ENCODE results near the gene LTBP3. TPM values are rescaled to one million over a fixed set of nuclear protein-coding genes. Genes with fewer than 3 reads are reported as not detected.
A peak's percentile ranks its signal among the peaks of the same experiment; 100 is the strongest.

Gene LTBP3
- total and polyA plus RNA-seq, 2 of the 13 experiments (the other 11 are each of a cell fraction or from before 2014, with no cell fraction given) = 12.2 to 68.1 TPM

- no peak for TF ChIP-seq CSRNP2 (CRISPR knock-in tag; conservative IDR thresholded peaks at IDR 0.05; ENCODE audit: low read depth)
- TF ChIP-seq ZNF670 (CRISPR knock-in tag; IDR thresholded peaks at IDR 0.05; ENCODE audit: borderline replicate concordance) = no peak; the same call in 1 of the 2 replicates
- no peak for TF ChIP-seq SATB2 (CRISPR knock-in tag; IDR thresholded peaks at IDR 0.05)
- 0 out of 2 replicates have a peak, but pooled peaks have one; percentile 78 for TF ChIP-seq ZNF790 (CRISPR knock-in tag; IDR thresholded peaks at IDR 0.05; ENCODE audit: borderline replicate concordance)
- TF ChIP-seq ZFP41 (CRISPR knock-in tag; IDR thresholded peaks at IDR 0.05; ENCODE audit: borderline replicate concordance) = no peak
- TF ChIP-seq ZNF816 (CRISPR knock-in tag; IDR thresholded peaks at IDR 0.05; ENCODE audit: borderline replicate concordance) = no peak
- no peak for TF ChIP-seq SKI (IDR thresholded peaks at IDR 0.05; ENCODE audit: partially characterized antibody)
- no peak for TF ChIP-seq ZNF253 (CRISPR knock-in tag; IDR thresholded peaks at IDR 0.05; ENCODE audit: borderline replicate concordance)
- peak; percentile 96 for TF ChIP-seq ZFP91 (CRISPR knock-in tag; IDR thresholded peaks at IDR 0.05; ENCODE audit: borderline replicate concordance)
- TF ChIP-seq THAP7 (CRISPR knock-in tag; IDR thresholded peaks at IDR 0.05) = peak; percentile 87; the same call in 1 of the 2 replicates
- TF ChIP-seq GABPB1 (CRISPR knock-in tag; IDR thresholded peaks at IDR 0.05) = peak; percentile 100
- TF ChIP-seq ZFP37 (CRISPR knock-in tag; IDR thresholded peaks at IDR 0.05; ENCODE audit: borderline replicate concordance) = no peak
- no peak for TF ChIP-seq TCF7L2 (IDR thresholded peaks at IDR 0.05; ENCODE audit: low read depth, low read length)
- 0 out of 2 replicates have a peak, but pooled peaks have one; percentile 14 for TF ChIP-seq TCF7 (IDR thresholded peaks at IDR 0.05; ENCODE audit: low read depth)
- 0 out of 2 replicates have a peak, but pooled peaks have one; percentile 47 for TF ChIP-seq ZNF616 (CRISPR knock-in tag; IDR thresholded peaks at IDR 0.05; ENCODE audit: low read depth)
These were observed 12.1 kb upstream of the LTBP3 start, which contains the start of gene ZNRD2 (continued) for GRCh38 chr11:65569973-65570918.
